PC-9 (cell line): ENCODE data around the gene CORIN.

Experiments
- CTCF ChIP-seq: fragments of 200-600 bp; sonication (generic); conservative IDR thresholded peaks from 2 replicates; pipeline ENCODE4 v1.6.1; 2017; ENCODE audit warnings: mixed run types, antibody characterized with exemption, mild to moderate bottlenecking, moderate library complexity
- EZH2 ChIP-seq: fragments of 200-600 bp; sonication (generic); IDR thresholded peaks from 2 replicates; pipeline ENCODE4 v1.8.0; 2017; ENCODE audit warnings: antibody characterized with exemption, low read depth

GRCh38 chr4:47621181-47621580, 216.7 kb downstream of the CORIN start:
- TF ChIP-seq CTCF (no peak), EZH2 (no peak)
